ENCODE results near the gene PRXL2B.

Gene PRXL2B

DNA sequence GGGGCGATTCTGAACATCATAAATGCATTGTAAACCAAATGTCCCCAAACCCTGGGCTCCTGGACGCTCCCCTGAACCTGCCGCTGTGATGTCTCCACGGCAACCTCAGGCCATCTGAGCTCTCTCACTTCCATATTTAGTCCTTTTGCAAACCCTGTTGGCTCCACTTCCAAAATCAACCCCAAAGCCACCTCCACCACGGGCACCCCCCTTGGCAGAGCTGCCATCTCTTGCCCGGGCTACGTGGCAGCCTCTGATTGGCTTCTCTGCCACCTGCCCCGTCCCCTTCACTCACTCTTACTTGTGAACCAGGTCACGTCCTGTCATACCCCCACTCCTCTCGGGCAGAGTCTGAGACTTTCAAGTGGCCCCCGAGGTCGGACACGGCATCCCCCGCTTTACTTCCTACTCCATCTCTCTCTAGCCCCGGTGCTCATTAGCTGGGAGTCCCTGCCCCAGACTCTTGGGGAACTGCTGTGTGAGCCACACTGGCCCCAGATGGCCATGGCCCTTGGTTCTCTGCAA is 15.8 kb downstream of the PRXL2B start:
- H3K36me3 ChIP-seq (replicated peaks) = no peaks in the 10 kb centered on the region
- no peak for DNase-seq
- in situ Hi-C loops (cut with HindIII; ENCODE audit: low pct_ligation_motif_present, low sequenced_read_pairs) = no loop called here
- no peaks in the 10 kb centered on the region for H3K27me3 ChIP-seq (replicated peaks)
- no peak overlapping the region for H3K4me3 ChIP-seq (ENCODE audit: low read depth, low read length)
- TF ChIP-seq, protein P1, sequence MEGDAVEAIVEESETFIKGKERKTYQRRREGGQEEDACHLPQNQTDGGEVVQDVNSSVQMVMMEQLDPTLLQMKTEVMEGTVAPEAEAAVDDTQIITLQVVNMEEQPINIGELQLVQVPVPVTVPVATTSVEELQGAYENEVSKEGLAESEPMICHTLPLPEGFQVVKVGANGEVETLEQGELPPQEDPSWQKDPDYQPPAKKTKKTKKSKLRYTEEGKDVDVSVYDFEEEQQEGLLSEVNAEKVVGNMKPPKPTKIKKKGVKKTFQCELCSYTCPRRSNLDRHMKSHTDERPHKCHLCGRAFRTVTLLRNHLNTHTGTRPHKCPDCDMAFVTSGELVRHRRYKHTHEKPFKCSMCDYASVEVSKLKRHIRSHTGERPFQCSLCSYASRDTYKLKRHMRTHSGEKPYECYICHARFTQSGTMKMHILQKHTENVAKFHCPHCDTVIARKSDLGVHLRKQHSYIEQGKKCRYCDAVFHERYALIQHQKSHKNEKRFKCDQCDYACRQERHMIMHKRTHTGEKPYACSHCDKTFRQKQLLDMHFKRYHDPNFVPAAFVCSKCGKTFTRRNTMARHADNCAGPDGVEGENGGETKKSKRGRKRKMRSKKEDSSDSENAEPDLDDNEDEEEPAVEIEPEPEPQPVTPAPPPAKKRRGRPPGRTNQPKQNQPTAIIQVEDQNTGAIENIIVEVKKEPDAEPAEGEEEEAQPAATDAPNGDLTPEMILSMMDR (IDR thresholded peaks at IDR 0.05; ENCODE audit: low read depth, low read length, missing control alignments) = no peak
- no peak overlapping the region for H3K27ac ChIP-seq

GRCh38 chr1:2602866-2603520 is 16.4 kb downstream of the PRXL2B start:
- no peaks in the 10 kb centered on the region for H3K36me3 ChIP-seq (replicated peaks)
- TF ChIP-seq, protein P1 (IDR thresholded peaks at IDR 0.05; ENCODE audit: low read depth, low read length, missing control alignments) = no peak
- in situ Hi-C loops (cut with HindIII; ENCODE audit: low pct_ligation_motif_present, low sequenced_read_pairs) = no loop called here
- no peak overlapping the region for H3K27ac ChIP-seq
- H3K27me3 ChIP-seq (replicated peaks) = no peaks in the 10 kb centered on the region
- H3K4me3 ChIP-seq (ENCODE audit: low read depth, low read length) = no peak overlapping the region
- no peak for DNase-seq

GRCh38 chr1:2603521-2604155 is 17.1 kb downstream of the PRXL2B start:
- TF ChIP-seq, protein P1 (IDR thresholded peaks at IDR 0.05; ENCODE audit: low read depth, low read length, missing control alignments) = no peak
- no peak for DNase-seq

DNA sequence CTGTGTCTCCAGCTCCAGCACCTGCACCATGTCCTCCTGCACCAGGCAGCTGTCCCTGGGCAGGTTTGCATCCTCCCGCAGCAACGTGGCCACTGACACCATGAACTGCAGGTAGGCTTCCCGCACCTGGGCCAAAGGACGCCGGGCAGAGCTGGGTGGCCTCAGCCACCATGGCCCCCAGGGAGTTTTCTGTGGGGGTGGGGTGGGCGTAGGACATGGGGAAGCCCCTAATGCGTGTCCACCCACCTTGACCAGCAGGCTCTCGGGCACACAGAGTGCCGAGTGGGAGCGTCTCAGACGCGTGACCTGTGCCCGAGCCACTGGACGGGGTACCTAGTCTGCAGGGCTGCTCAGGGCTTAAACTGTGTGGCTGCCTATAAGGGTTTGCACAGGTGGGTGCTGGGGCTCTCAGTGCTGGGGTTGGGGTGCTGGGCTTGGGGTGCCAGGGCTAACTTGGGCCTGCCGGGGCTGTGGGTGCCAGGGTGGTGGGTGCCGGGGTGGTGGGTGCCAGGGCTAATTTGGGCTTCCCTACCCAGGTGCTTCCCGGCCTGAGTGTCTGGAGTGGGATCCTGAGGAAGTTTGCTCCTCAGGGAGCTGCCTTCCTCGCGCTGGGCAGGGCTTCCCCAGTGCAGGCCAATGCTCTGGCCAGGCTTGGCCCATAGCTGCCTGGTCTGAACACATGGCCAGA is 17.7 kb downstream of the PRXL2B start:
- Histone ChIP-seq H3K36me3 (replicated peaks) (no peaks in the 10 kb centered on the region), H3K27ac (no peak overlapping the region), H3K27me3 (replicated peaks) (no peaks in the 10 kb centered on the region), H3K4me3 (ENCODE audit: low read depth, low read length) (no peak overlapping the region)
- DNase-seq = no peak
- in situ Hi-C loops (cut with HindIII; ENCODE audit: low pct_ligation_motif_present, low sequenced_read_pairs) = no loop called here
- TF ChIP-seq, protein P1 (IDR thresholded peaks at IDR 0.05; ENCODE audit: low read depth, low read length, missing control alignments) = no peak

More at GRCh38 chr1:2603521-2604155, 17.1 kb downstream of the PRXL2B start:
- H3K27me3 ChIP-seq (replicated peaks) = no peaks in the 10 kb centered on the region
- no peaks in the 10 kb centered on the region for H3K36me3 ChIP-seq (replicated peaks)
- no peak overlapping the region for H3K4me3 ChIP-seq (ENCODE audit: low read depth, low read length)
- no peak overlapping the region for H3K27ac ChIP-seq
- in situ Hi-C loops (cut with HindIII; ENCODE audit: low pct_ligation_motif_present, low sequenced_read_pairs) = no loop called here

GRCh38 chr1:2604844-2605508 is 18.4 kb downstream of the PRXL2B start:
- no peaks in the 10 kb centered on the region for H3K27me3 ChIP-seq (replicated peaks)
- TF ChIP-seq, protein P1 (IDR thresholded peaks at IDR 0.05; ENCODE audit: low read depth, low read length, missing control alignments) = no peak
- no peak overlapping the region for H3K27ac ChIP-seq
- no peaks in the 10 kb centered on the region for H3K36me3 ChIP-seq (replicated peaks)
- no peak overlapping the region for H3K4me3 ChIP-seq (ENCODE audit: low read depth, low read length)
- in situ Hi-C loops (cut with HindIII; ENCODE audit: low pct_ligation_motif_present, low sequenced_read_pairs) = no loop called here
- DNase-seq = no peak
